Peyer's patch (tissue), 4 donors: ENCODE measurements around the gene GPRIN3.

Source experiments
- CTCF ChIP-seq, 6 experiments: fragments of 450-650 bp in 4 of 6; fragments of 200-600 bp in 2 of 6; sonication (generic) in 1 of 6; IDR thresholded peaks; one replicate each; pipeline ENCODE4 v1.5.1; 2017 to 2019; ENCODE audit warnings: antibody characterized with exemption in 6 of 6, mild to moderate bottlenecking in 3 of 6, moderate library complexity in 1 of 6
- POLR2A ChIP-seq, 2 donors: fragments of 450-650 bp; IDR thresholded peaks; one replicate each; pipeline ENCODE4 v1.5.1; 2017; ENCODE audit warnings: antibody characterized with exemption in 2 of 2, mild to moderate bottlenecking in 2 of 2, moderate library complexity in 2 of 2

GRCh38 chr4:89319756-89320155 lies 12.2 kb upstream of the GPRIN3 start:
- TF ChIP-seq POLR2A (IDR thresholded peaks at IDR 0.05) (no peak), CTCF (IDR thresholded peaks at IDR 0.05) (no peak)
